ACC112 (cell line): ENCODE data around the gene IER5L.

ENCODE experiments used
- H2AFZ ChIP-seq: fragments of 200-600 bp; sonication (generic); one replicate; pipeline ENCODE4 v1.6.0; 2017; ENCODE audit warnings: antibody characterized with exemption, low read length; ENCODE audit not compliant: unreplicated experiment
- H3K27ac ChIP-seq: fragments of 200-600 bp; sonication (generic); 2 replicates; pipeline ENCODE4 v1.5.1; 2014; ENCODE audit warnings: low read depth, mild to moderate bottlenecking, antibody characterized with exemption, low read length, moderate library complexity
- H3K27me3 ChIP-seq: fragments of 200-600 bp; sonication (generic); 2 replicates; pipeline ENCODE4 v1.6.1; 2014; ENCODE audit warnings: mild to moderate bottlenecking, antibody characterized with exemption, low read length, moderate library complexity, mixed read lengths; ENCODE audit not compliant: insufficient read depth
- H3K36me3 ChIP-seq: fragments of 200-600 bp; sonication (generic); 2 replicates; pipeline ENCODE4 v1.6.1; 2016; ENCODE audit warnings: mild to moderate bottlenecking, antibody characterized with exemption, low read length, moderate library complexity, mixed read lengths; ENCODE audit not compliant: insufficient read depth
- H3K4me1 ChIP-seq: fragments of 200-600 bp; sonication (generic); one replicate; pipeline ENCODE4 v1.6.1; 2016; ENCODE audit warnings: low read length, mixed read lengths; ENCODE audit not compliant: insufficient read depth, unreplicated experiment, control insufficient read depth
- H3K4me3 ChIP-seq: fragments of 200-600 bp; sonication (generic); 2 replicates; pipeline ENCODE4 v1.5.1; 2014; ENCODE audit warnings: mild to moderate bottlenecking, low read depth, low read length
- H3K79me2 ChIP-seq: fragments of 200-600 bp; sonication (generic); one replicate; pipeline ENCODE4 v1.6.0; 2016; ENCODE audit warnings: low read length; ENCODE audit not compliant: control insufficient read depth, unreplicated experiment, insufficient read depth

IER5L gene

GRCh38 chr9:129177791-129178567 lies at the start of gene IER5L:
Gene IER5L (minus strand): TSS chr9:129178261. CDS start chr9:129178052, 209 bp downstream.
- peaks cover 14% of the 10 kb centered on the region for H3K4me1 ChIP-seq

GRCh38 chr9:129227843-129228189 lies 49.8 kb upstream of the IER5L start:
- H2AFZ ChIP-seq = no peak overlapping the region
- no peaks in the 10 kb centered on the region for H3K79me2 ChIP-seq

More at GRCh38 chr9:129177791-129178567, at the start of gene IER5L:
- H3K27ac ChIP-seq = peak within 1 kb of the TSS; percentile 76
- peak within 1 kb of the TSS; percentile 97 for H3K4me3 ChIP-seq
- H3K36me3 ChIP-seq = no peaks in the 10 kb centered on the region
- H3K79me2 ChIP-seq = peaks cover 13% of the 10 kb centered on the region
- no peaks in the 10 kb centered on the region for H3K27me3 ChIP-seq
- H2AFZ ChIP-seq = no peak within 1 kb of the TSS

GRCh38 chr9:129225815-129226214 lies 47.8 kb upstream of the IER5L start:
- peaks cover 16% of the 10 kb centered on the region for H3K4me1 ChIP-seq
- no peaks in the 10 kb centered on the region for H3K79me2 ChIP-seq
- no peaks in the 10 kb centered on the region for H3K36me3 ChIP-seq
- no peaks in the 10 kb centered on the region for H3K27me3 ChIP-seq
- H2AFZ ChIP-seq = no peak overlapping the region
- no peak overlapping the region for H3K4me3 ChIP-seq
- H3K27ac ChIP-seq = no peak overlapping the region

More at GRCh38 chr9:129227843-129228189, 49.8 kb upstream of the IER5L start:
- H3K27me3 ChIP-seq = no peaks in the 10 kb centered on the region
- no peak overlapping the region for H3K27ac ChIP-seq
- peaks cover 16% of the 10 kb centered on the region for H3K4me1 ChIP-seq
- H3K36me3 ChIP-seq = no peaks in the 10 kb centered on the region
- H3K4me3 ChIP-seq = no peak overlapping the region

GRCh38 chr9:129225490-129225778 lies 47.4 kb upstream of the IER5L start:
- no peak overlapping the region for H2AFZ ChIP-seq
- H3K4me3 ChIP-seq = no peak overlapping the region
- no peaks in the 10 kb centered on the region for H3K36me3 ChIP-seq
- peaks cover 16% of the 10 kb centered on the region for H3K4me1 ChIP-seq
- no peaks in the 10 kb centered on the region for H3K27me3 ChIP-seq
- no peak overlapping the region for H3K27ac ChIP-seq
- H3K79me2 ChIP-seq = no peaks in the 10 kb centered on the region

DNA sequence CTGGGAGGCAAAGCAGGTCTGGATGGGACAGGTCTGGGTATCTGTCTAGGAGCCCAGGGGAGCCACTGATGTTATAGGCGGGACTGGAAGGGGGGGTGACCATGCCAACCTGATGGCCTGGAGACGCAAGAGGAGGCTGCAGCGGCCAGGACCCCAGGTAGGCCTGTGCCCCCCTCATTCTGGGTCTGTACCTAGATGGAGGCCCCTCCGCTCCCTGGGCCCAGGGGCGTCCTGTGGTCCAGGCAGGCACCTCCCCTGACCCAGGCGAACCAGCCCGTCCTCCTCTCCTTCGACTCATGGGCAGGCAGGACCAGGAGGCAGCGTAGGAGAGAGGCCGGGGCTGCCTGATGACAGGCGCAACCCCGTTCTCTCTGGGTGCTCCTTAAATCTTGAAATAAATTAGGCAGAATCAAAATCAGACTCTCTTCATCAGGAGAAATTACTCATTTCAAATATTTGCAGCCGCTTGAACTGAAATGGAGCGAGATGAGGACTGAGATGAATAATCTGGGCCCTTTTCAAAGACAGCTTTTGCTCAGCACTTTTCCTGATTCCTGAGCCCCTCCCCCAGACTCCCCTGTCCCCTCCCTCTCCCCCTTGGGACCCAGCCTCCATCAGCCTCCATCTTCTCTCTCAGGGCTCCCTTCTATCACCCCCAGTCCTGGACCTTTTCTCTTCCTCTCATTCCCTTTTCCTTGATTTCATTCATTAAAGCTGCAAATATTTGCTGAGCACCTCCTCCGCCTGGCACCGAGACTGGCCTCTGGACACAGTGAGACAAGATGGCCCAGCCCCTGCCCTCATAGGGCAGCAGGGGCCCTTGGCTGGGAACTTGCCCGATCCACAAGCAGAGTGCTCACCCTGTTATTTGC lies 46.8 kb upstream of the IER5L start:
- Histone ChIP-seq H3K27ac (no peak overlapping the region), H3K4me3 (no peak overlapping the region), H3K79me2 (no peaks in the 10 kb centered on the region), H2AFZ (no peak overlapping the region), H3K27me3 (no peaks in the 10 kb centered on the region), H3K36me3 (no peaks in the 10 kb centered on the region), H3K4me1 (peaks cover 14% of the 10 kb centered on the region)

DNA sequence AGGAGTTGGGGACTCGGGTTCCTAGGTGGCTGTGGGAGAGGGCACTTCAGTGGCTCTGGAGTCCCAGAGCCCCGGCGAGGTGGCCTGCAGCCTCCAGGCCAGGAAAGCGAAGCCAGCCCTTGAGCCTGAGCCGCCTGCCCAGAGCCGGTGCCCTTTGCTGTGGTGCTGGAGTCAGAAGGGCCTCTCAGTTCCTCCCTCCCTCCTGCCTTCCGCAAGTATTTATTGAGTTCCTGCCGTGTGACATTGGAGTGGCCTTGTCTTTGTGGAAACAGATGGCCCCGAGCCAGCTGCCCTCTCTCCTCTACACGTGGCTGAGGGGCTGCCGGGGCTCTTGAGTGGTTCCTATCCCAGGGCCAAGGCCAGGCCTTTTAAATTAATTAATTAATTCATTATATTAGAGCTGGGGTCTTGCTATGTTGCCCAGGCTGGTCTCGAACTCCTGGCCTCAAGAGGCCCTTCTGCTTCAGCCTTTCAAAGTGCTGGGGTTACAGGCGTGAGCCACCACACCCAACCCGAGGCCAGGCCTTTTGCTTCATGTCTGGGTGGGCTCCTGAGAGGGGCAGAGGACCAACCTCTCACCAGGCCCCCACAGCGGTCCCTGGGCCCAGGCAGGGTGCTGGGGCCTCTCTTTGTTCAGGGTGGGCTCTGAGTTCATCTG lies 45.6 kb upstream of the IER5L start:
- peaks cover 8% of the 10 kb centered on the region for H3K4me1 ChIP-seq

DNA sequence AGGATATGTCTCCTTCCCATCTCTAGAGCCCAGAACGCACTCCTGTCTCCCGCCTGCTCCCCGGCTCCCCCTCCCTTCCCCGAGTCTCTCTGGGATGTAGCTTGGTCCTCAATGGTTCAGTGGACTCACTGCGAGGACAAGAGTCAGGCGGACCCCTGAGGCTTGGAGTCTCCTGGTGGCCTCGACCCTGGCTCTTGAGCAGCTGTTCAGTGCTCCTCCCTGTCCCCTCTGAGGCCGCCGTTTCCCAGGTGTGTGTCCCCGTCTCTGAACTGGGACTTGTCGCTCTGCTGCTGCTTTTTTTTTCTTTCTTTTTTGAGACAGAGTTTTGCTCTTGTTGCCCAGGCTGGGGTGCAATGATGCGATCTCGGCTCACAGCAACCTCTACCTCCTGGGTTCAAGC lies 44.8 kb upstream of the IER5L start:
- Histone ChIP-seq H3K79me2 (no peaks in the 10 kb centered on the region), H2AFZ (no peak overlapping the region), H3K27ac (no peak overlapping the region), H3K4me1 (peaks cover 8% of the 10 kb centered on the region), H3K4me3 (no peak overlapping the region), H3K36me3 (no peaks in the 10 kb centered on the region), H3K27me3 (no peaks in the 10 kb centered on the region)

More for the DNA sequence above, 45.6 kb upstream of the IER5L start:
- Histone ChIP-seq H3K27ac (no peak overlapping the region), H2AFZ (no peak overlapping the region), H3K36me3 (no peaks in the 10 kb centered on the region), H3K27me3 (no peaks in the 10 kb centered on the region), H3K4me3 (no peak overlapping the region), H3K79me2 (no peaks in the 10 kb centered on the region)

DNA sequence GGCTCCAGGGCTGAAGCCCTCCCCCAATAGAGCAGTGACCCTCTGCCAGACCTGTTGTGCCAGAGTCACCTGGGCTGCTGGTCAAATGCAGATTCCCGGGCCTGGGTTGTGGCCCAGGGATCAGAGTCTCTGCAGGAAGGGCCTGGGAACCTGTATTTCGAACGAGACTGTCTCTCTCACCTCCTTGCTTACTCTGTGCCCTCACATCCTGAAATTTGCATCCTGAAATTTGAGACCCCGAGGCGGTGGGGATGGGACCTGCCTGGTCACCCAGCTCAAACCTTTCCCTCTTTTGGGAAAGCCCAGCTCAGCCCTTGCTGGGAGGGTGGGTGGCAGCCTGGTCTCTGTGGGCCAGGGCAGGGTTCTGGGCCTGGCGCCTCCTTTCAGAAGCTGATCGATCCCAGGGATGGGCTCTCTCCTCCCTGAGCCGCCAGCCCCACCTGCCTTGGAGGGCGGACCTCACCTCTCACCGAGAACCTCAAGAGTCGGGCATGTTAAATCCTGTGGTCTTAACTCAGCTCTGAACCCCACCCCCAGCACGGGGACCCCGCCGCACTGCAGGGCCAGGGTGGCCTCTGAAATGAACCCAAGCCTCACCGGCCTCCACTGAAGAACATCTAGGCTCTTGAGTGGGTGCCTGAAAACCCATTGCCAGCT lies 44.0 kb upstream of the IER5L start:
- no peaks in the 10 kb centered on the region for H3K79me2 ChIP-seq
- no peak overlapping the region for H3K4me3 ChIP-seq
- no peaks in the 10 kb centered on the region for H3K27me3 ChIP-seq
- H3K36me3 ChIP-seq = no peaks in the 10 kb centered on the region
- H3K4me1 ChIP-seq = peaks cover 8% of the 10 kb centered on the region
- no peak overlapping the region for H3K27ac ChIP-seq
- no peak overlapping the region for H2AFZ ChIP-seq

DNA sequence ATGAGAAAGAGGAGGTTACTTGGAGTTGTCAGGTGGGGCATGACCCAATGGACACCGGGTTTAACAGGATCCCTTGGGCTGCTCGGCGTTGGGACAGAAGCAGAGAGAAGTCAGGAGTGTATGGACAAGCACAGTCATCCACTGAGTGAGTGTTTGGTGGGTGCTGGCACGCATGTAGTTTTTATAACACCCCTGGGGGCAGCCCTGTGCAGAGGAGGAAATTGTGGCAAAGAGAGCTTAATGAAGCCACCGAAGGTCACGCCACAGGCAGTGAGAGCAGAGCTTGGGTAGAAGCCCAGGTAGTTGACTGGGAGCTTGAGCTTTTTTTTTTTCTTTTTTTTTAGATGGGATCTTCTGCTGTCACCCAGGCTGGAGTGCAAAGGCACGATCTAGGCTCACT lies 43.2 kb upstream of the IER5L start:
- Histone ChIP-seq H3K4me3 (no peak overlapping the region), H3K36me3 (no peaks in the 10 kb centered on the region), H3K27me3 (no peaks in the 10 kb centered on the region), H3K4me1 (peaks cover 8% of the 10 kb centered on the region), H3K27ac (no peak overlapping the region), H2AFZ (no peak overlapping the region), H3K79me2 (no peaks in the 10 kb centered on the region)

DNA sequence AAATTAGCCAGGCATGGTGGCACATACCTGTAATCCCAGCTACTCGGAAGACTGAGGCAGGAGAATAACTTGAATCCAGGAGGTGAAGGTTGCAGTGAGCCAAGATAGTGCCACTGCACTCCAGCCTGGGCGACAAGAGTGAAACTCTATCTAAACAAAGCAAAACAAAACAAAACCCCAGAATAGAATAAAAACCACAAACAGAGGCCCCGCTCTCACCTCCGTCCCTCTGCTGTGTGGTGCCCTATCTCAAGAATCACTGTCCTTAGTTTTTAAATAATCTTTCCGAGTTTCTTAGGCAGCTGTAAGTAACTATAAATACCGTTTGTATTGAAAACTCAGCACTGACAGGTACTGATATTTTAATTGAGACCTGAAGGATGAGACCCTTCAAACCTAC lies 42.7 kb upstream of the IER5L start:
- Histone ChIP-seq H3K36me3 (no peaks in the 10 kb centered on the region), H3K27ac (no peak overlapping the region), H3K27me3 (no peaks in the 10 kb centered on the region), H3K4me3 (no peak overlapping the region), H3K79me2 (no peaks in the 10 kb centered on the region), H2AFZ (no peak overlapping the region), H3K4me1 (peaks cover 4% of the 10 kb centered on the region)
